ENCODE results near the gene ARHGAP18.

Gene ARHGAP18

GRCh38 chr6:129691043-129691640, 18.8 kb downstream of the ARHGAP18 start:
- no peak for DNase-seq

- DNase-seq = no peak
Observed at GRCh38 chr6:129686941-129687627, 22.9 kb downstream of the ARHGAP18 start.

GRCh38 chr6:129685662-129686031, 24.3 kb downstream of the ARHGAP18 start:
- DNase-seq = no peak

- DNase-seq = no peak
Observed at GRCh38 chr6:129684903-129685661, 24.9 kb downstream of the ARHGAP18 start.

- DNase-seq = no peak
Observed at GRCh38 chr6:129684323-129684884, 25.6 kb downstream of the ARHGAP18 start.

GRCh38 chr6:129683601-129684322, 26.2 kb downstream of the ARHGAP18 start:
- no peak for DNase-seq

- no peak for DNase-seq
Observed at GRCh38 chr6:129681913-129682205, 28.1 kb downstream of the ARHGAP18 start.

- no peak for DNase-seq
Observed at GRCh38 chr6:129680633-129681032, 29.3 kb downstream of the ARHGAP18 start.

- DNase-seq = no peak
Observed at GRCh38 chr6:129679758-129680157, 30.2 kb downstream of the ARHGAP18 start.

GRCh38 chr6:129679275-129679674, 30.7 kb downstream of the ARHGAP18 start:
- no peak for DNase-seq

GRCh38 chr6:129678463-129678862, 31.5 kb downstream of the ARHGAP18 start:
- no peak for DNase-seq

GRCh38 chr6:129677620-129678325, 32.2 kb downstream of the ARHGAP18 start:
- DNase-seq = no peak

- DNase-seq = no peak
Observed at GRCh38 chr6:129675669-129676472, 34.1 kb downstream of the ARHGAP18 start.

- DNase-seq = no peak
Observed at GRCh38 chr6:129673748-129674147, 36.2 kb downstream of the ARHGAP18 start.

- DNase-seq = no peak
Observed at GRCh38 chr6:129672881-129673631, 36.9 kb downstream of the ARHGAP18 start.

GRCh38 chr6:129672341-129672682, 37.7 kb downstream of the ARHGAP18 start:
- DNase-seq = no peak

GRCh38 chr6:129671442-129672340, 38.3 kb downstream of the ARHGAP18 start:
- no peak for DNase-seq

- no peak for DNase-seq
Observed at GRCh38 chr6:129670634-129671033, 39.3 kb downstream of the ARHGAP18 start.

- DNase-seq = no peak
Observed at GRCh38 chr6:129667621-129668020, 42.4 kb downstream of the ARHGAP18 start.

GRCh38 chr6:129667034-129667433, 42.9 kb downstream of the ARHGAP18 start:
- no peak for DNase-seq
